HG02798 (cell line): ENCODE measurements around the gene TRAF2.

Experiments
- ATAC-seq: cut with Tn5 transposase; IDR thresholded peaks from one replicate; pipeline ENCODE4 v1.9.1; 2021; ENCODE audit warnings: mild to moderate bottlenecking; ENCODE audit not compliant: unreplicated experiment, poor library complexity

The TRAF2 gene

GRCh38 chr9:136928591-136928990 lies 42.3 kb downstream of the TRAF2 start:
- no peak for ATAC-seq

GRCh38 chr9:136930014-136930413 lies 43.7 kb downstream of the TRAF2 start:
- ATAC-seq, result no peak

GRCh38 chr9:136931611-136932130 lies 45.4 kb downstream of the TRAF2 start:
- no peak for ATAC-seq

GRCh38 chr9:136934277-136934676 lies 48.0 kb downstream of the TRAF2 start:
- no peak for ATAC-seq

- ATAC-seq, result no peak
Observed at GRCh38 chr9:136935651-136936050, 49.3 kb downstream of the TRAF2 start.

GRCh38 chr9:136936645-136937170 lies 50.4 kb downstream of the TRAF2 start:
- ATAC-seq, result no peak

GRCh38 chr9:136937186-136938001 lies 51.1 kb downstream of the TRAF2 start:
- ATAC-seq, result no peak

GRCh38 chr9:136939431-136939995 lies 53.2 kb downstream of the TRAF2 start:
- ATAC-seq, result no peak

GRCh38 chr9:136939996-136940525 lies 53.7 kb downstream of the TRAF2 start:
- ATAC-seq, result no peak

GRCh38 chr9:136940526-136941230 lies 54.4 kb downstream of the TRAF2 start:
- ATAC-seq, result no peak

- no peak for ATAC-seq
Observed at GRCh38 chr9:136941231-136942111, 55.2 kb downstream of the TRAF2 start.

- no peak for ATAC-seq
Observed at GRCh38 chr9:136942112-136942880, 56.0 kb downstream of the TRAF2 start.

- ATAC-seq, result no peak
Observed at GRCh38 chr9:136942881-136943230, 56.5 kb downstream of the TRAF2 start.

GRCh38 chr9:136943291-136944211 lies 57.2 kb downstream of the TRAF2 start:
- peak; percentile 8 for ATAC-seq

GRCh38 chr9:136944212-136944518 lies 57.8 kb downstream of the TRAF2 start:
- ATAC-seq, result no peak

- ATAC-seq, result peak; percentile 91
Observed at GRCh38 chr9:136944519-136945332, 58.4 kb downstream of the TRAF2 start, which contains the start of the genes C8G and FBXW5. Gene C8G (plus strand): TSS chr9:136945243. CDS start chr9:136945321, 78 bp downstream. Gene FBXW5 (minus strand): TSS chr9:136944738. CDS start chr9:136944083, 655 bp downstream.
